GM12878 (cell line): ENCODE measurements around the gene ZBTB9. TPM values are rescaled to one million over a fixed set of nuclear protein-coding genes. Genes with fewer than 3 reads are reported as not detected.

Source experiments
- E4F1 ChIP-seq: fragments of 450-650 bp; IDR thresholded peaks from 2 replicates; pipeline ENCODE4 v1.6.1; 2018; ENCODE audit warnings: borderline replicate concordance, mild to moderate bottlenecking; ENCODE audit not compliant: partially characterized antibody
- EP300 ChIP-seq, 2 experiments: fragments of 150-350 bp in 1 of 2; IDR thresholded peaks; 2 replicates each; pipeline ENCODE4 v1.6.1; 2011 to 2012; ENCODE audit warnings: low read depth in 2 of 2, low read length in 2 of 2, borderline replicate concordance in 1 of 2, improper control_type of control experiment in 1 of 2, inconsistent platforms in 1 of 2; ENCODE audit not compliant: control insufficient read depth in 1 of 2
- GATAD2B ChIP-seq: fragments of 450-650 bp; conservative IDR thresholded peaks from 2 replicates; pipeline ENCODE4 v1.6.1; 2017; ENCODE audit warnings: low read depth, mild to moderate bottlenecking, moderate library complexity
- HDAC2 ChIP-seq: fragments of 200-600 bp; sonication (generic); IDR thresholded peaks from 2 replicates; pipeline ENCODE4 v1.6.1; 2017
- KAT2A ChIP-seq: conservative IDR thresholded peaks from 2 replicates; pipeline ENCODE4 v1.6.1; 2011; ENCODE audit warnings: low read depth, low read length; ENCODE audit not compliant: control insufficient read depth
- NFYA ChIP-seq: IDR thresholded peaks from 2 replicates; pipeline ENCODE4 v1.6.1; 2011; ENCODE audit warnings: low read depth, mild to moderate bottlenecking, low read length, improper control_type of control experiment, borderline replicate concordance
- RAD21 ChIP-seq: IDR thresholded peaks from 2 replicates; pipeline ENCODE4 v1.6.1; 2011; ENCODE audit warnings: mild to moderate bottlenecking, low read depth, low read length, moderate library complexity; ENCODE audit not compliant: insufficient read depth
- RFX5 ChIP-seq: IDR thresholded peaks from 2 replicates; pipeline ENCODE4 v1.6.1; 2011; ENCODE audit warnings: low read depth, low read length, improper control_type of control experiment
- TARDBP ChIP-seq: IDR thresholded peaks from 2 replicates; pipeline ENCODE4 v1.6.1; 2016; ENCODE audit warnings: borderline replicate concordance
- ZBTB4 ChIP-seq: fragments of 450-650 bp; formaldehyde crosslinking; IDR thresholded peaks from 2 replicates; pipeline ENCODE4 v1.4.0; 2022; ENCODE audit warnings: mild to moderate bottlenecking, moderate library complexity
- polyA plus RNA-seq, 11 experiments: library from polyadenylated mRNA; depleted of rRNA in 4 of 11; unstranded in 6 of 11; stranded (reverse) in 5 of 11; fragments of >200 nt; fragmentation: Nextera tagmentation in 4 of 11; fragmentation: Illumina TruSeq in 1 of 11; extraction: Ambion mirVana in 4 of 11; extraction: Trizol in 1 of 11; gene quantifications; 1 replicate in 1 of 11; 2 replicates in 10 of 11; pipeline versions ENCODE4 v1.2.1 to v1.2.3, GENCODE V29; 2011 to 2016; ENCODE audit warnings: inconsistent platforms in 2 of 11, missing spikeins in 2 of 11, low read depth in 1 of 11
- total RNA-seq, 4 experiments: library from RNA; depleted of rRNA in 3 of 4; stranded (reverse); fragments of >200 nt in 3 of 4; fragmentation: Illumina TruSeq in 1 of 4; extraction: Trizol in 1 of 4; gene quantifications; 2 replicates each; pipeline versions ENCODE4 v1.2.1 to v1.2.3, GENCODE V29; 2013 to 2021

Gene ZBTB9
- total and polyA plus RNA-seq, 10 of the 15 experiments (the other 5 are each of a cell fraction or from before 2014, with no cell fraction given), result 1.5 to 12.7 (median 6.9) TPM

GRCh38 chr6:33490621-33491020 is 36.2 kb downstream of the ZBTB9 start (continued):
- TF ChIP-seq HDAC2 (no peak), GATAD2B (no peak), NFYA (no peak), EP300 (IDR thresholded peaks at IDR 0.05; ENCODE audit: borderline replicate concordance in 1 of 2, control insufficient read depth in 1 of 2, low read depth in 2 of 2, low read length in 2 of 2) (no peak), RFX5 (no peak), ZBTB4 (CRISPR knock-in tag) (no peak), E4F1 (no peak), RAD21 (no peak), KAT2A (no peak), TARDBP (no peak)
